GM23338 (cell line): ENCODE measurements around the gene PROX1.

ENCODE experiments used
- EZH2 ChIP-seq: fragments of 200-600 bp; sonication (generic); IDR thresholded peaks from one replicate; pipeline ENCODE4 v1.8.0; 2017; ENCODE audit warnings: antibody characterized with exemption, mild to moderate bottlenecking, low read depth; ENCODE audit not compliant: unreplicated experiment
- EZH2phosphoT487 ChIP-seq: fragments of 200-600 bp; sonication (generic); IDR thresholded peaks from one replicate; pipeline ENCODE4 v1.8.1; 2018; ENCODE audit warnings: antibody characterized with exemption; ENCODE audit not compliant: unreplicated experiment
- REST ChIP-seq: IDR thresholded peaks from one replicate; pipeline ENCODE4 v1.6.1; 2018; ENCODE audit warnings: antibody characterized with exemption; ENCODE audit not compliant: unreplicated experiment
- ZNF331 ChIP-seq: fragments of 250-450 bp; sonication (Bioruptor Pico); IDR thresholded peaks from 2 replicates; pipeline ENCODE4 v1.5.0; 2020; ENCODE audit warnings: low read depth, mild to moderate bottlenecking, moderate library complexity
- TF ChIP-seq, protein P1 (sequence below), 2 experiments: fragments of 200-600 bp in 1 of 2; sonication (generic) in 1 of 2; conservative IDR thresholded peaks; 2 replicates each; pipeline versions ENCODE4 v1.5.1 to v1.6.1; 2016 to 2017; ENCODE audit warnings: antibody characterized with exemption in 2 of 2, low read depth in 2 of 2, mild to moderate bottlenecking in 2 of 2, moderate library complexity in 1 of 2

DNA sequence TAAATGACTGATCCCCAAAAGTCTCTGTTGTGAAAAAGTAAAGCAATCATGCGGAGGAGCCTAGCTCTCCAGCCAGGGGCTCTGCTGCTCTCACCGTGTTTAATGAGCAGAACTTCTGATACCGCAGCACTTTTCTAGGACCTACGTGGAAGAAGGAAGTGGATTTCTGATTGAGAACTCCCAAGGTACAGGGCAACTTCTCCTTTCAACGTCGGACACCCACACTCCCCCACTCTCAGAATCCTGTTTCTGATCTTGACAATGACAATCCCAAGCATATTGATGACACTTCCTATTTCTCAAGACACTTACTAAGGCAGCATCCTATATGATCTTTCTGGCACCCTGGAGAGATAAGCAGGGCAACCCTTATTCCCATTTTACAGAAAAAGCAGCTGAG lies 78.4 kb downstream of the PROX1 start:
- TF ChIP-seq ZNF331 (no peak), EZH2 (no peak), REST (no peak), EZH2phosphoT487 (no peak)
- TF ChIP-seq, protein P1, sequence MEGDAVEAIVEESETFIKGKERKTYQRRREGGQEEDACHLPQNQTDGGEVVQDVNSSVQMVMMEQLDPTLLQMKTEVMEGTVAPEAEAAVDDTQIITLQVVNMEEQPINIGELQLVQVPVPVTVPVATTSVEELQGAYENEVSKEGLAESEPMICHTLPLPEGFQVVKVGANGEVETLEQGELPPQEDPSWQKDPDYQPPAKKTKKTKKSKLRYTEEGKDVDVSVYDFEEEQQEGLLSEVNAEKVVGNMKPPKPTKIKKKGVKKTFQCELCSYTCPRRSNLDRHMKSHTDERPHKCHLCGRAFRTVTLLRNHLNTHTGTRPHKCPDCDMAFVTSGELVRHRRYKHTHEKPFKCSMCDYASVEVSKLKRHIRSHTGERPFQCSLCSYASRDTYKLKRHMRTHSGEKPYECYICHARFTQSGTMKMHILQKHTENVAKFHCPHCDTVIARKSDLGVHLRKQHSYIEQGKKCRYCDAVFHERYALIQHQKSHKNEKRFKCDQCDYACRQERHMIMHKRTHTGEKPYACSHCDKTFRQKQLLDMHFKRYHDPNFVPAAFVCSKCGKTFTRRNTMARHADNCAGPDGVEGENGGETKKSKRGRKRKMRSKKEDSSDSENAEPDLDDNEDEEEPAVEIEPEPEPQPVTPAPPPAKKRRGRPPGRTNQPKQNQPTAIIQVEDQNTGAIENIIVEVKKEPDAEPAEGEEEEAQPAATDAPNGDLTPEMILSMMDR (conservative IDR thresholded peaks at IDR 0.05; ENCODE audit: low read depth in 2 of 2): no peak
